GM21786 (cell line): ENCODE results near the gene KRTAP10-4.
"Not testable (repeated sequence)": the region's sequence is repeated elsewhere in the genome, so short reads cannot be mapped to it uniquely, and the experiment has no call there.

ENCODE experiments used
- ATAC-seq: cut with Tn5 transposase; IDR thresholded peaks from one replicate; pipeline ENCODE4 v1.9.1; 2021; ENCODE audit not compliant: unreplicated experiment

The KRTAP10-4 gene

GRCh38 chr21:44578371-44579055 lies 5.0 kb downstream of the KRTAP10-4 start:
- no peak for ATAC-seq

GRCh38 chr21:44579056-44579832 lies 5.7 kb downstream of the KRTAP10-4 start:
- no peak for ATAC-seq

- ATAC-seq: no peak
These were observed 6.3 kb downstream of the KRTAP10-4 start for GRCh38 chr21:44579833-44580144.

- not testable (repeated sequence) for ATAC-seq
These were observed 6.8 kb downstream of the KRTAP10-4 start, which contains the start of gene KRTAP10-5 for GRCh38 chr21:44580231-44580821. TSS of gene KRTAP10-5 (minus strand) at chr21:44580604. CDS start at chr21:44580578, 26 bp downstream.

- ATAC-seq: no peak
These were observed 7.6 kb downstream of the KRTAP10-4 start for GRCh38 chr21:44581158-44581557.

GRCh38 chr21:44582055-44582454 lies 8.5 kb downstream of the KRTAP10-4 start:
- no peak for ATAC-seq

GRCh38 chr21:44583089-44583799 lies 9.7 kb downstream of the KRTAP10-4 start:
- ATAC-seq: no peak

- no peak for ATAC-seq
These were observed 10.2 kb downstream of the KRTAP10-4 start for GRCh38 chr21:44583800-44584147.

GRCh38 chr21:44585892-44586291 lies 12.4 kb downstream of the KRTAP10-4 start:
- no peak for ATAC-seq

- no peak for ATAC-seq
These were observed 15.6 kb downstream of the KRTAP10-4 start for GRCh38 chr21:44589094-44589493.

GRCh38 chr21:44589586-44590305 lies 16.2 kb downstream of the KRTAP10-4 start:
- ATAC-seq: no peak

GRCh38 chr21:44590311-44590721 lies 16.8 kb downstream of the KRTAP10-4 start:
- ATAC-seq: no peak

- not testable (repeated sequence) for ATAC-seq
These were observed 17.6 kb downstream of the KRTAP10-4 start for GRCh38 chr21:44590897-44591800.

GRCh38 chr21:44591801-44592130 lies 18.2 kb downstream of the KRTAP10-4 start:
- not testable (repeated sequence) for ATAC-seq

GRCh38 chr21:44592446-44593311 lies 19.1 kb downstream of the KRTAP10-4 start, which contains the start of gene KRTAP10-6:
TSS of gene KRTAP10-6 (minus strand) at chr21:44592505. CDS start at chr21:44592484, 21 bp downstream.
- no peak for ATAC-seq

- ATAC-seq: no peak
These were observed 20.3 kb downstream of the KRTAP10-4 start for GRCh38 chr21:44593598-44594405.

GRCh38 chr21:44594406-44594916 lies 20.9 kb downstream of the KRTAP10-4 start:
- ATAC-seq: no peak

GRCh38 chr21:44595524-44595923 lies 22.0 kb downstream of the KRTAP10-4 start:
- no peak for ATAC-seq
